GM12872 (cell line): ENCODE data around the gene ZNF345.
A peak's percentile ranks its signal among the peaks of the same experiment; 100 is the strongest.

Source experiments
- TF ChIP-seq, protein P1 (sequence below): IDR thresholded peaks from 3 replicates; pipeline ENCODE4 v1.5.1; 2011; ENCODE audit warnings: low read depth, mild to moderate bottlenecking, low read length, moderate library complexity; ENCODE audit not compliant: insufficient read depth

Gene ZNF345

DNA sequence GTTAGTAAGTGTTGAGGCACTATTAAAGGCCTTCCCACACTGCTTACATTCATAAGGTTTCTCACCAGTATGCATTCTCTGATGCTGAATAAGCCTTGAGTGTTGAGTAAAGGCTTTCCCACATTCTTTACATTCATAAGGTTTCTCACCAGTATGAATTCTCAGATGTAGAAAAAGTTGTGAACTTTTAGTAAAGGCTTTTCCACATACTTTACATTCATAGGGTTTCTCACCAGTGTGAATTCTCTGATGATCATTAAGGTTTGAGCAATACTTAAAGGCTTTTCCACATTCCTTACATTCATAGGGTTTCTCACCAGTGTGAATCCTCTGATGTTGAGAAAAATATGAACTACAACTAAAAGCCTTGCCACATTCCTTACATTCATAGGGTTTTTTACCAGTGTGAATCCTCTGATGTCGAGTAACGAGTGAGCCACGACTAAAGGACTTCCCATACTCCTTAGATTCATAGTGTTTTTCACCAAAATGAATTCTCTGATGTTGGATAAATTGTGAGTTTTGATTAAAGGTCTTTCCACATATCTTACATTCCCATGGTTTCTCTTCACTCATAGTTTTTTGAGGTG lies 41.2 kb downstream of the ZNF345 start:
- TF ChIP-seq, protein P1, sequence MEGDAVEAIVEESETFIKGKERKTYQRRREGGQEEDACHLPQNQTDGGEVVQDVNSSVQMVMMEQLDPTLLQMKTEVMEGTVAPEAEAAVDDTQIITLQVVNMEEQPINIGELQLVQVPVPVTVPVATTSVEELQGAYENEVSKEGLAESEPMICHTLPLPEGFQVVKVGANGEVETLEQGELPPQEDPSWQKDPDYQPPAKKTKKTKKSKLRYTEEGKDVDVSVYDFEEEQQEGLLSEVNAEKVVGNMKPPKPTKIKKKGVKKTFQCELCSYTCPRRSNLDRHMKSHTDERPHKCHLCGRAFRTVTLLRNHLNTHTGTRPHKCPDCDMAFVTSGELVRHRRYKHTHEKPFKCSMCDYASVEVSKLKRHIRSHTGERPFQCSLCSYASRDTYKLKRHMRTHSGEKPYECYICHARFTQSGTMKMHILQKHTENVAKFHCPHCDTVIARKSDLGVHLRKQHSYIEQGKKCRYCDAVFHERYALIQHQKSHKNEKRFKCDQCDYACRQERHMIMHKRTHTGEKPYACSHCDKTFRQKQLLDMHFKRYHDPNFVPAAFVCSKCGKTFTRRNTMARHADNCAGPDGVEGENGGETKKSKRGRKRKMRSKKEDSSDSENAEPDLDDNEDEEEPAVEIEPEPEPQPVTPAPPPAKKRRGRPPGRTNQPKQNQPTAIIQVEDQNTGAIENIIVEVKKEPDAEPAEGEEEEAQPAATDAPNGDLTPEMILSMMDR, result no peak

DNA sequence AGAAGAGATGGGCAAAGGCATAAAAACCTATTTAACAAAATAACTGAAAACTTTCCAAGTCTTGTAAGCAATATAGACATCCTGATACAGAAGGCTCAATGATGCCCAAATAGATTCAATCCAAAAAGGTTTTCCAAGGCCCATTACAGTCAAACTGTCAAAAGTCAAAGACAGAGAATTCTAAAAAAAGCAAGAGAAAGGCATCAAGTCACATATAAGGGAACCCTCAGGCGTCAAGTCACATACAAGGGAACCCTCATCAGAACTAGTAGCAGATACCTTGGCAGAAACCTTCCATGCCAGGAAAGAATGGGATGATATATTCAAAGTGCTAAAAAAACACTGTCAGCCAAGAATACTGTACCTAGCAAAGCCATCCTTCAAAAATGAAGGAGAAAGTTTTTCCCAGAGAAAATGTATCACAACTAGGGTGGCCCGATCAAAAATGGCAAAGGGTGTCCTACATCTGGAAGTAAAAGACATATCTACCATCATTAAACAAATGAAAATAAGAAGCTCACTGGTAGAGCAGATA lies 44.2 kb downstream of the ZNF345 start:
- TF ChIP-seq, protein P1, result no peak

DNA sequence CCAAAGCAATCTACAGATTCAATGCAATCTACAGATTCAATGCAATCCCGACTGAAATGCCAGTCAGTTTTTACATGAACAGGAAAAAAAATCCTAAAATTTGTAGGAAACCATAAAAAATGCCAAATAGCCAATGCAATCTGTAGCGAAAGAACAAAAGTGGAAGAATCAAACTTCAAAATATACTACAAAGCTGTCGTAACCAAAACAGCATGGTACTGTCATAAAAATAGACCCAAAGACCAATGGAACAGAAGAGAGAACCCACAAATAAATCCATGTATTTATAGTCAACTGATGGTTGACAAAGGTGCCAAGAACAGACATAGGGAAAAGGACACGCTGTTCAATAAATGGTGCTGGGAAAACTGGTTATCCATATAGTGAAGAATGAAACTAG lies 47.7 kb downstream of the ZNF345 start:
- TF ChIP-seq, protein P1, result no peak

DNA sequence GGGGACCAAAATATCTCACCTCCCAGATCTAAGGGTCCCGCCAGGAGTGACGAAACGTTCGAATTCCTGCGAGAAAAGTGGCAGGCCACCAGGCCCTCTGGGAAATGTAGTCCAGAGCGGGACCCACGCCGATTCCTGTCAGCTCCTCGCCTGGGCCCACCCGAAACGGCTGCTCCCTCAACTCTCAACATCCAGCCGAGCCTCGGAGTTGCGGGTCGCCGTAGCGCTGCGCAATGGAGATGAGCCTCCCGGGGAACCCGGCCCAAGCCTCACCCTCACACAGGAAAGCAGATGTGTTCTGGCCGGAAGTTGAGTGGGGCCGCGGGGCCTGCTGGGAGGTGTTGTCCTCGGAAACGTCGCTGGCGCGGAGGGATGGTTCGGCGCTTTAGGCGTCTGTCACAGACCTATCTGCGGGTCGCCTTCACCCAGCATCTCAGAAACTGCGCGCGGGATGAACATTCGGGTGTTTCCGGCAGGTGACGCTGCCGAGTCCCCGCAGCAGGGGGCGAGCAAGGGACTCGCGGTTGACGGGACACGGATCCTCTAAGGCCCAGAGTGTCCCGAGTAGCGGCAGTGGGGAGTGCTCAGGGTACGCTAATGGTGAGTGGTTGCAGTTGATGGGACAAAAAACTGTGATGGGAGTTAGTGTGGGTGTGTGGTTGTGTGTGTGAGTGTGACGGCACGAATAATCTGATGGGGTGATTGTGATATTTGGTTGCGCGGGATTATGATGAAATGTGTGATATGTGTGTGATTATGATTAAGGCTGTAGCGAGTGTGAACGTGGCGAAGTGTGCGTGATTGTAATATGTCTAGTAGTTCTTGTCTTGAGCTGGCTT lies 65.5 kb downstream of the ZNF345 start, which contains the start of the genes ZNF568 and ZNF829:
TSS of gene ZNF568 (plus strand) at position 341 of the 839 bp plus-strand sequence. CDS start 6,439 bp downstream, outside the sequence.
TSS of gene ZNF829 (minus strand) at position 300 of the 839 bp plus-strand sequence. CDS start 1,124 bp downstream, outside the sequence.
- TF ChIP-seq, protein P1, result peak; percentile 66

DNA sequence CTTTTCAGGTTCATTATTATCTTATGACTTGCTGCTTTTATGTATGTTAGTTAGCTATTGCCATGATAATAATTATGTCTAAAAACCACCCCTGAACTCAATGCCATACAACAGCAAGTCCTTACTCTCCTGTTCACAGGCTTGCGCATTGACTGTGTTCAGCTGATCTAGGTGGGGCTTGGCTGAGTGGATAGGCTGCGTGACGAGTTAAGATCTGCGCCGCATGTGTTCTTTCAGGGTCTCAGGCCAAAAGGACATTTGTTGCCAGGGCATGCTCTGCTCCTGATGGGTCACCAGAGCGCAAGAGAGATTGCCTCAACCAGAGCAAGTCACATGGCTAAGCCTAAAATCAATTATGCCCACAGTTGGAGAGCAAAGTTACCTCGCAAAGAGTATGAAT lies 66.3 kb downstream of the ZNF345 start:
- TF ChIP-seq, protein P1, result no peak

DNA sequence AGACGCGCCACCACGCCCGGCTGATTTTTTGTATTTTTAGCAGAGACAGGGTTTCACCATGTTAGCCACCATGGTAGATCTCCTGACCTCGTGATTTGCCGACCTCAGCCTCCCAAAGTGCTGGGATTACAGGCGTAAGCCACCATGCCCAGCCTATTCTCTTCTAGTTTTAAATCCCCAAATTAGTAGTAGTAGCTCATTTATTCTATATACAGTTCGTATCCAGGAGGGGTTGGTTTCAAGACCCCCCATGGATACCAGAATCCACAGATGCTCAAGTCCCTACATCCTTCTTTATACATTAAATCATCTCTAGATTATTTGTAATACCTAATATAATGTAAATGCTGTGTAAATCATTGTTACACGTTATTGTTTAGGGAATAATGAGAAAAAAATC lies 67.4 kb downstream of the ZNF345 start:
- TF ChIP-seq, protein P1, result no peak
